Head of caudate nucleus (tissue), 42 donors: Measurements from ENCODE around the gene MFSD1.

Experiments
- DNase-seq, 42 donors: peaks; one replicate each; pipeline versions ENCODE4 v3.0.0 to v3.0.0-alpha.2; 2020 to 2021; ENCODE audit warnings: mixed read lengths in 7 of 42
- intact Hi-C: fragments of 100-400 bp; cut with DNase I; formaldehyde crosslinking; loops from one replicate; pipeline ENCODE4 v1.15.0; 2022

Gene MFSD1, protein sequence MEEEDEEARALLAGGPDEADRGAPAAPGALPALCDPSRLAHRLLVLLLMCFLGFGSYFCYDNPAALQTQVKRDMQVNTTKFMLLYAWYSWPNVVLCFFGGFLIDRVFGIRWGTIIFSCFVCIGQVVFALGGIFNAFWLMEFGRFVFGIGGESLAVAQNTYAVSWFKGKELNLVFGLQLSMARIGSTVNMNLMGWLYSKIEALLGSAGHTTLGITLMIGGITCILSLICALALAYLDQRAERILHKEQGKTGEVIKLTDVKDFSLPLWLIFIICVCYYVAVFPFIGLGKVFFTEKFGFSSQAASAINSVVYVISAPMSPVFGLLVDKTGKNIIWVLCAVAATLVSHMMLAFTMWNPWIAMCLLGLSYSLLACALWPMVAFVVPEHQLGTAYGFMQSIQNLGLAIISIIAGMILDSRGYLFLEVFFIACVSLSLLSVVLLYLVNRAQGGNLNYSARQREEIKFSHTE

DNA sequence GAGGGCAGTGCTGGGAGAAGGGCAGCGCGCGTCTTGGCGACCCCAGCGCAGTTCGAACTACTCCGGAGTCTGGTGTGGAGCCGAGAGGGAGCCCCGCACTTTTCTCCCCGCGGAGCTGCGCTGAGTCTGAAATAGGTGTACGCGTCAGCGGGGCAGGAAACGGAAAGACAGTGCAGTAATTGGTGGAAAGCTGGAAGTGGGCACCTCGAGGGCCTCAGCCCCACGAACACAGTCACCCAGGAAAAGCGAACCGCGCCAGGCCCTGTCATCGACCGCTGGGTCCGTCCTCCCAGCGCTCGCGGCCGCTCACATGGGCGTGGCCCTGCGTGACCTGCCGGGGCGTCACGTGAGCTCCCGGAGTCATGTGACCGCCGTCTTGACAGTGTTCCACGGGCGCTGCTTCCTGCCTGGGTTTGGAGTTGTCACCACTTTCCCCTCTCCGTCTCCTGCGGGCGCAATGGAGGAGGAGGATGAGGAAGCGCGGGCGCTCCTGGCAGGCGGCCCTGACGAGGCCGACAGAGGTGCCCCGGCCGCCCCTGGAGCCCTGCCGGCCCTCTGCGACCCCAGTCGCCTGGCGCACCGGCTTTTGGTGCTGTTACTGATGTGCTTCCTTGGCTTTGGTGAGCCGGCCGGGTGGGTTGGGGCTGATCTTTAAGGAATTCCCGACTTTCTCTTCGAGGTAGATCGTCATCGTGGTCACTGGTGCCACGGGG, at the start of gene MFSD1:
MFSD1 (plus strand) TSS at position 359 of the 713 bp plus-strand sequence; CDS start at position 458, 99 bp downstream.
- DNase-seq, result peak; percentile 90 to 99 (median 96)
- intact Hi-C loops, result loop anchor here (10.0 kb wide), 1 partner anchor 157 kb away; the partner anchor contains the start of gene GFM1

DNA sequence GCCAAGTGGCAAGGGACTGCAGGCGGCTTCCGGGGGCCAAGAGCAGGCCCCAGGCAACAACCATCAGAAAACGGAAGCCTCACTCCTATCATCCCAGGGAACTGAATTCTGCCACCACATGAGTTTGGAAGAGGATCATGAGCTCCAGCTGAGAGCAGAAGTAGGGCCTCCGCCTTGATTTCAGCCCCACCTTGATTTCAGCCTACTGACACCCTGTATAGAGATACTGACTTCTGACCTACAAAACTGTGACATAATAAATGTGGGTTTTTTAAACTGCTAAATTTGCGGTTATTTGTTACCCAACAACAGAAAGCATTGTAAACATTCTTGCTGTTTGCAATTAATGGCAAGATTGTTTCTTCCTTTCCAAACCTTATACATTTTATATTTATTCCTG, 48.0 kb upstream of the MFSD1 start:
- DNase-seq, result no peak
- intact Hi-C loops, result no loop called here

DNA sequence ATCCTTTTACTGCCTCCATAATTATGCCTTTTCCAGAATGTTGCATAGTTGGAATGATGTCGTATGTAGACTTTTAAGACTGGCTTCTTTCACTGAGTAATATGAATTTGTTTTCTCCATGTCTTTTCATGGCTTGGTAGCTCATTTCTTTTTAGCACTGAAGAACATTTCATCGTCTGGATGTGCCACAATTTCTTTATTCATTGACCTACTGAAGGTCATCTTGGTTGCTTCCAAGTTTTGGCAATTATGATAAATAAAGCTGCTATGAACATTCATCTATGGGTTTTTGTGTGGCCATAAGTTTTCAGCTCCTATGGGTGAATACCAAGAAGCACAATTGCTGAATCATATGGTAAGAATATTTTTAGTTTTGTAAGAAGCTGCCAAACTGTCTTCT, 46.4 kb upstream of the MFSD1 start:
- intact Hi-C loops, result no loop called here

DNA sequence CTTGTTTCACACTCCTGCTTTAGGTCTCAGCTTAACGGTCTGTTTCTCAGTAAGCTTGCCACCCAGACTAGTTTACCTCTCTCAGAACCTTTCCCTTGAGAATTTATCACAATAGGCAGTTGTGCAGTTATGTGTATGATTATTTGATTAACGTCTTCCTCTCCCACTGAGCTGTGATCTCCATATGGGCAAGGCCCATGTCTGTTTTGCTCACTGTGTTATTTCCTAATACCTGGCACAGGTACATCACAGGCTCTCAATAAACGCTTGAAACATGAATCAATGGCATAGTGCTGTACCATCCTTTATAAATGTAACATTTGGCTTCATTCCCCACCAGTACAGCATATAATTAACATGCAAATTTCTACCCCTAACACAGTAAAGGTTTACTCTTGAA, 40.5 kb upstream of the MFSD1 start:
- DNase-seq, result no peak
- intact Hi-C loops, result no loop called here

More for the DNA sequence above, 46.4 kb upstream of the MFSD1 start:
- DNase-seq, result no peak

DNA sequence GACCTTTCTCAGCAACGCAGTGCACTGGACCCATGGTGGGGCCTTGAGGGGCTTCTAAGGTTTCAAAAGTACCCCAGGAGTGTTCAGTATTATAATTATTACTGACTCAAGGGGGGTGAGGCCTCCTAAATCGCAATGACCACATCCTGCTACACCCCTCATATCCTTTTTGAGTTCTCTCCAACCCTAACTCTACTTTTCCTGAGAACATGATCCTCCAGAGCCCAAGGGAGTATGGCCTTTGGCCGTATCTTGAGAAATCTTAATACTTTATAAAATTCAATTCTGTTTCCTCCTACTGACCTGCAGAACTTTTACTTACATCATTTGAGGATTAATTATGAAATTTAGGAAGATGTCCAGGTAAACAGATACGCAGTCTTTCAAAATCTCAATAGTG, 39.2 kb upstream of the MFSD1 start:
- intact Hi-C loops, result no loop called here
- DNase-seq, result no peak

DNA sequence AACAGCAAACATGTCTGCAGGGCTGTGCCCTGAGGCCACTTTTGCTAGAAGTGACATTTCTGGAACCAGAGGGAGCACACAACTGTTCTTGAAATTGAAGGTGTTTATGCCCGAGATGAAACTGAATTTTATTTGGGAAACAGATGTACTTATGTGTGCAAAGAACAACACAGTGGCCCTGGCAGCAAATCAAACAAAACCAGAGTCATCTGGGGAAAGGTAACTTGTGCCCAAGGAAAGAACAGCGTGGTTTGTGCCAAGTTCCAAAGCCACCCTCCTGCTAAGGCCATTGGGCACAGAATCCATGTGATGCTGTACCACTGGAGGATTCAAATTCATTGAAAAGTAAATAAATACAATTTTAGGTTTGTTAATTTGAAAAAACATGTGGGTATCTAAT, 38.4 kb upstream of the MFSD1 start:
- intact Hi-C loops, result no loop called here
- DNase-seq, result no peak

DNA sequence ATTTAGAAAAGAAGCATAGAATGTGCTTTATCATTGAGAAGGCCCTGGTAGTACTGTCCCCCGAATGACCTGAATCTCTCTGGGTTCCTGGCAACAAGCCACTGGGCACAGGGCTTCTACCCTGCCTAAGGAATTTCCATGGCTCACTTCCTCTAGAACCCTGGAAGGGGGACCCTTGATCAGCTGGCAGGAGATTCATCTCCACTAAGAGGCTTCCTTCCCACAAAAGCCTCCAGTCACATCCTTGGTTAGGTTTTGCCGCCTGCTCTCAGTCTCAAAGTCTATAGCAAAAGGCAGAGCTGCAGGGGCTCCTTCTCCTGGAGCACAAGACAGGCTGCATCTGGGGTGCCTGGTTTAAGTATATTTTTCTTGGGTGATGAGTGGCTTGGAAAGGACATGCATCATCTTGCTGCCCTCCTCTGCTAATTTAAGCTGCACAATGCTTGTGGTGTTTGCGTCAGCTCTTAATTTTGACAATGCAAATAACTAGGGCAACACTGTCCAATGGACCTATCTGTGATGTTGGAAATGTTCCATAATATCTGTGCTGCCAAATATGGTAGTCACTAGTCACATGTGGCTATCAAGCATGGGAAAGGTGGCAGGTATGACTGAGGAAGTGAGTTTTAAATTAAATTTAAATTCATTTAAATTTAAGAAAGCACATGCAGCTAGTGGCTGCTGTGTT, 36.2 kb upstream of the MFSD1 start:
- no peak for DNase-seq
- intact Hi-C loops, result no loop called here

DNA sequence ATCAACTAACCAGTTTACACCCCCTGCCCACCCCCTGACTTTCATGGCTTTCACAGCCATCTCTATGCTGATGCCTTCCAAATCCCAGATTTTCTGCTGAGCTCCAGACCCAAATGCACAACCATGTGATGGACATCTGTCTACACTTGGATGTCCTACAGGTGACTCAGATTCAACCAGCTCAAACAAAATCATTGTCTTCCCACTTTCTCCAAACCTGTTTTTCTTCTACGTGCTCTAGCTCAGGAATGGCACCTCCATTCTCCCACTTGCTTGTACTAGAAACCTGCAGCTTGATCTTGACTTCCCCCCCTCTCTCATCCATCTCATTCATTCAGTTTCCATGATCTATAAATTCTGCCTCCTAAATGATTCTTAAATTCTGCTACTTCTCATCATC, 35.5 kb upstream of the MFSD1 start:
- intact Hi-C loops, result no loop called here
- DNase-seq, result no peak

DNA sequence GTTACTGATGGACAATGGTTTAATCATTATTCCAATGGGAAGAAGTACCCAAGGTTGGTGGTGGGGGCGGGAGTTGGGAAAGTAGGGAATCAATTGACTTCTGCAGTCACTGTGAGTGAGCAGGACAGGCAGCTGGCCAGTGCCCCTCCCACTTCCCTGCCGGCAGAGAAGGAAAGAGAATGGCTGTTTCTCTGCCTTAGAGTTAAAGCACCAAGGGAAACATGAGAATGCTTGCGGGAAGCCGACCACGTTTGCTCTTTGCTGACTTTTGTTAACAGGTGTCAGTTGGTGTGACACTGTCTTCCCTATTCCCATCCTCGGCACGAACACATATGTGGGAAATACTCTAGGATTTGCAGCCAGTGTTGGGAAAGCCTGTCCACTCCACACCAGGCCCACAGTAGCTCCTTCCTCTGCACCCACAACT, 33.5 kb upstream of the MFSD1 start:
- intact Hi-C loops, result no loop called here
- peak in 17 of 42 donors; percentile 9 to 59 (median 25) for DNase-seq

DNA sequence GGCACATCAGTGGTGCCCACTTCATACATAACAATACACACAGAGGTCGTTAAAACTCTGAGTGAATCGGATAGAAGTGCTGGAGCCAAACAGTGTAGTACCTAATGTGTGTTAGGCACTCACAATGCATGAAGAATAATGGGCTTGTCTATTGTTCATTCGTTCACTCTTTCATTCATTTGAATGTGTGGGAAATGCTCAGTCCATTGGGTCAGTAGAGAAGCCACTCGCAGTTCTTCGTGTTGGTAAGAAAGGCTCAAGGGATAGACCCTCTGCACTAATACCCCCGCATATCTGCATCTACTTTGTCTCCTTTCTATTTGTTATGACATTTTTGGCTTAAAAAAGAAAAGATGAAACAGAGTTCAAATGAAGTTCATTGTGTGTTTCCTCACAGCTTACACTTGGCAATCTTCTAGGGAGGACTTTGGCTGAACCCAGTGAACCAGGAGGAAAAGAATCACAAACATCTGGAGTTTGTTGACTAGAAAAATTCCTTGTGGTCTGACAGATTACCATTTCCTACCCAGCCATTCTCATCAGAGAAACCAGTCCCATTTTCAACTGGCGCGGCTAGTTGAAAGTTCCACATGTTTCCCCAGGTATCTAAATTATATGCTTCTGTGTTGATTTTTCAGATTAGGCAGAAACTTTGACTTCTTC, 32.8 kb upstream of the MFSD1 start:
- intact Hi-C loops, result no loop called here
- no peak for DNase-seq

DNA sequence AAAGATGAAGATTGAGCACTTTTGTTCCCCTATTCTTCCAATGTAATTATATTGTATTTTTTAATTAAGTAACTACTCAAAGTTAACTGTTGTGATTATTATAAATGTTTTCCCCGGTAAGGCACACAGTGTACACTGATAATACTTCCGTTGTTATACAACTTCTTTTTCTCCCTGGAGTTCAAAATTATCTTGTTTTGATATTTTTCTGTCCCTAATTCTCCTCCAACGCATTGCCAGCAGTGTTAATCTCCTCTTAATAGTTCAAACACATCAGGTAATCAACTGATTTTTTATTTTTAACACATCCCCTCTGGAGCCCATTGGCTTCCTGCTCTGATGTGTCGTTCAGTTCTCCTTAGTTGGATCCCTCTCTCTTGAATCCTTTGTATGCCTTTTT, 32.3 kb upstream of the MFSD1 start:
- intact Hi-C loops, result no loop called here
- DNase-seq, result no peak

DNA sequence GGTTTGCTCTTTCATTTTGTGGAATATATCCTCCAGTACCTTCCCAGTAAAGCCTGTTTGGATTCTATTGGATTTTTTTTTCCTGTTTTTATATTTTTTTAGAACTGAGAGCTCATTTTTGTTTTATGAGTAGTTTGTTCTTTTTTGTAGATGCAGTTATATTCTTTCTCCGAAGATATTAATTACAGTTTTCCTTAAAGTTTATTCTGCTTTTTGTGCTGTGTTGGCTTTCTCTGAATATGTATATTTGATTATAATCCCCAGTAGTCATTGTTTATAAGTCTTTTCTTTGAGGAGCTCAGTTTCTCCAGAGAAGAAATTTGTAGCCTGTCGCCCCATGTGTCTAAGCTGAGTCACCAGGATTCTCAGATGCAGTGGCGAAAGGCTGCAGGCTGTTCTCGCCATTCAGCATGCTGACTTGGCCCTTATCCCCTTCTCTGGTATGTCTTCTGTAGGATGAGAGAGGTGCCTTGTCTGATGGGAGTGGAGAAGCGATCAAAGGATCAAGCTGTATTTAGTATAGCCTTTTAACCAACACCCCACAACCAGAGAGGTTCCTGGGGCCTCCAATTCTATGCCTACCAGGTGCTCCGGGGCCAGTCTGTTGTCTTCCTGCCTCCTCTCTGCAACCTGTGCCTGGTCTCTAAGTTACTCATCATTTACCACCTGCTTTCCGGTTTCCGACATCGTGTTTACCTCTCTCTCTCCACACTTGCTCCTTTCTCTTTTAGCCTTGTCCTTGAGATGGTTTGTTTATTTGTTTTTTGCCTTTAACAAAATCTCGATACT, 31.7 kb upstream of the MFSD1 start:
- intact Hi-C loops, result no loop called here
- no peak for DNase-seq

DNA sequence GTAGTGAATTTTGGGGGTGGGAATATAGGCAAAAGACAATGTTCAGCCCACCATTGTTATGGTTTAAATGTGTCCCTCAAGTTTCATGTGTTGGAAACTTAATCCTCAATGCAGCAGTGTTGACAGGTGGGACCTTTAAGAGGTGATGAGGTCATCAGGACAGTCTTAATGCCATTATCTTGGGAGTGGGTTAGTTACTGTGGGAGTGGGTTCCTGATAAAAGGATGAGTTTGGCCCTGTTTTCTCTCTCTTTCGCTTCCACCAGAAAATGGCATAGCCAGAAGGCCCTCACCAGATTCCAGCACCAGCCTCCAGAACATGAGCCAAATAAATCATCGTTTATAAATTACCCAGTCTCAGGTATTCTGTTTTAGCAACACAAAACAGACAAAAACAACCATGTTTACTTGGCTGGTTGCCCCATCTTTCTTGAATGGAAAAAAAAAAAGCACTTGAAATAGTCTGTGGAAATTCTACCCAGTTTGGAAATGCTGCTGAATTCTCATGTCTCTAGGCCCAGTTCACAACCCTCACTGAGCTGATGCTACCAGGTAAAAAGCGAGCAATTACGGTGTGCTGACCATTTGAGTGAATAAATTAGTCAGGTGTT, 31.0 kb upstream of the MFSD1 start:
- intact Hi-C loops, result no loop called here
- DNase-seq, result no peak

DNA sequence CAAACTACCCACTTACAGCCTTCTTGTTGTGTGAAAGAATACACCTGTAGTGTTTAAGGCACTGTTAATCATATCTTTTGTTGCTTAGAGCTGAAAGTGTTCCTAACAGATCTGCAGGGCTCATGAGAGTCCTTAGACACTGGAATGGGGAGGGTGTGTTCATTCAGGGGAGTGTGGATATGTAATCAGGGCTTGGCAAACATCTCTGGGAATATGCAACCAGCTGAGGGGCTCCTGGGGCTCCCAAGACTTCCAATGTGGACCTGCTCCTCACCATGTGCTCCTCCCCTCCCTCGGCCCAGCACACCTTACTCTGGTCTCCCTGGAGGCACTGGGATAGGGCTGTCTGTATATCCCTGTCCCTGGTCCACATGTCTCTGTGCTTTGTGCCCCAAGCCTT, 30.3 kb upstream of the MFSD1 start:
- no peak for DNase-seq
- intact Hi-C loops, result no loop called here

DNA sequence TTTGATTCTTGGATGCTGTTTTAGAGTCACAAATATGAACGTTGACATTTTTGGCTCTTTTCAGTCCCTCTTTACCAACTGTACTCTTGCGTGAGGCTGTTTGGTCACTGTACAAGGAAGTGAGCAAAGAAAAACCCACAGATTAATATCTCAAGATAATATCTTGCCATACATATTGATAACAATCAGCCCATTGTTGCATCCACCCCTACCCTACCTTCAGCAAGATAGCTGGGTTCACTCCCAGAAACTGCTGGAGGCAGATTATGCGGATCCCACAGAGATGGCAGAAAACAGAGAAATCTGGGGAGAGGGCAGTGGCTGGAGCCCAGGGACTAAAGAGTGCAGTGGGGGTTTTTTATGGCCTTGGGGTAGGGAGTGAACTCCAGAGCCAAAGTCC, 29.9 kb upstream of the MFSD1 start:
- no peak for DNase-seq
- intact Hi-C loops, result no loop called here

DNA sequence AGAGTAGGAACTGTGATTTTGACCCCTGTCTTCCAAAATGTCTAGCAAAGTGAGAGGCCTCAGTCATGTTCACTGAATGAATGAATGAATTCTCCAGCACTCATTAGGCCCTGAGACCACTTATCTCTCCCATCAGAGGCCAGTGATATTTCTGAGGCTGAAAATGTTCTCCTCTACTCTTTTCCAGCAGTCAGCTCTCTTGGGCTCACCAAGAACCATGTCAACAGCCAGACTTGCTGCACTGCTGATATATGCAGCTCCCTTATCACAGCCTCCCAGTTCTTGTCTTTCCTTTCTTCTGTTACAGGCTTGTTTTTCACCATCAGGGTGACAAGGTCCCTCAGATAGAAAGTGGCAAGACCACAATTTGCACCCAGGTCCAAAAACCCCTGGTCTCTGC, 28.7 kb upstream of the MFSD1 start:
- intact Hi-C loops, result no loop called here
- DNase-seq, result no peak

DNA sequence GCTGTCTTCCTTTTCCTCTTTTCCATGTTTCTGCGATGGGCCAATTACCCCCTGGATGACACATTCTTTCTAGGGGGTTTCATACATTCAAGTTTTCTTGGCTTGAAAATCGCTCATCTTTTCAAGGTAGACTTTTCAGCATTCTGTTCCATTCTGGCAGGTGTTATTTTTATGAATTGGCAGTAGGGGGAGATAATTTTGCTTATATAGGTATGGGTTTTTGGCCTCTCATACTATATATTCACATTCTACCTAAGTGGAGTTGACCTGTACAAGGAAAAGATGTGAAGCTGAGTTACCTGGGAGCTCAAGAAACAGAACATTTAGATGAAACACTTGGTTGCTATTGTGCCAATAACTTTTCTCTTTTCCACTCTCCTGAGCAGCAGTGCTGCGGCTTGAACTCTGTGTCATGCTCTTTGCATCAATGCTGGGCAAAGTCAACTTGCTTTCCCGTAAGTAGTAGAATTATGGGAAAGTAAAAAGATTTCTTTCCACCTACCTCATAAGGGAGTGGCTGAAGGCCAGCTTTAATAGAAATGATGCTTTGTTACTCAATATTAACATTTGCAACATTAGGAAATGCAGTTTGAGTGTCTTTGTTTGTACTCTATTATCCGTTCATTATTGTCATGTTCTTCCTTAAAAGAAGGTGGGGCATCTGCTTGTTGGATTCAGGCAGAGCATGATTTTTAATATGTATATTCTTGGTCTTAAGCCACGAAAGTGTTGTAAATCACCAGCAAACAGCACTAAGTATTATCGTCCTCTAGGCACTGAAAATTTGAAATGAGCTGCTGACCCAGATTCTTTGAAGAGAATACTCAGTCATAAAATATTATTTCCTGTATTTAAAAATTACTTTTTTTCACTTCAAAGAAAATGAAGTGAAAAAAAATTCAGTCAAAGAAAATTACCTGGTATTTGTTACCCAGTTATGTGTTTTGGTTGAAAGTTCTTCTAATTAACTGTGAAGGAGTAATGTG, 27.7 kb upstream of the MFSD1 start:
- DNase-seq, result no peak
- intact Hi-C loops, result no loop called here
